ENCODE measurements around the gene EGFL6. TPM values are rescaled to one million over a fixed set of nuclear protein-coding genes. Genes with fewer than 3 reads are reported as not detected.

EGFL6 gene
- total and polyA plus RNA-seq, 8 donors = 25.9 to 88.3 (median 63.1) TPM

GRCh38 chrX:13597874-13598273 is 28.5 kb downstream of the EGFL6 start:
- Histone ChIP-seq H3K27ac (no peak overlapping the region), H3K27me3 (peaks cover 0 to 9% of the 10 kb centered on the region in 2 donors), H3K4me3 (no peak overlapping the region), H3K9me3 (no peaks in the 10 kb centered on the region), H3K4me1 (no peaks in the 10 kb centered on the region), H3K36me3 (no peaks in the 10 kb centered on the region)
- ATAC-seq (peak; percentile 33), DNase-seq (peak in 2 of 4 donors; percentile 3 to 20)
- intact Hi-C loops (cut with DNase I) = no loop called here
- TF ChIP-seq CTCF (IDR thresholded peaks at IDR 0.05) = no peak

DNA sequence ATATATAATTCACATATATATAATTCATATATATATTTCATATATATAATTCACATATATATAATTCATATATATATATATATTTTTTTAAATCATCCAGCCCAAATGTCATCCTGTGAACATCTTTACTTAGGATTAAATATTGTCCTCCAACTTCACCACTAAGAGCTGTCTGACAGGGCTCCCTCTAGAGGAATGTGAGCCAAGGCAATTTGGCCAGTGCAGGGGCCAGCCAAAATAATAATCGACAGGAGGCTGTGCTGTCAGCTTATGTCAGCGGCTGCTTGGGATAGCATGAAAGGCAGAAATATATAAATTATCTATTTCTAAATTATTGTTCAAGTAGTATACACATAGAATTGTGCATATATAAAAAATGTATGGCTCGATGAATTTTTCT is 29.5 kb downstream of the EGFL6 start:
- Histone ChIP-seq H3K4me1 (no peaks in the 10 kb centered on the region), H3K27ac (no peak overlapping the region), H3K9me3 (no peaks in the 10 kb centered on the region), H3K36me3 (no peaks in the 10 kb centered on the region), H3K27me3 (peaks cover 0 to 4% of the 10 kb centered on the region in 2 donors), H3K4me3 (no peak overlapping the region)
- no peak for TF ChIP-seq CTCF (IDR thresholded peaks at IDR 0.05)
- DNase-seq = no peak
- no peak for ATAC-seq
- intact Hi-C loops (cut with DNase I) = no loop called here

- Histone ChIP-seq H3K36me3 (no peaks in the 10 kb centered on the region), H3K27ac (no peak overlapping the region), H3K4me3 (no peak overlapping the region), H3K4me1 (no peaks in the 10 kb centered on the region), H3K9me3 (no peaks in the 10 kb centered on the region), H3K27me3 (peaks cover 0 to 4% of the 10 kb centered on the region in 2 donors)
- ATAC-seq (peak; percentile 51), DNase-seq (no peak)
- no peak for TF ChIP-seq CTCF (IDR thresholded peaks at IDR 0.05)
- intact Hi-C loops (cut with DNase I) = no loop called here
Observed at GRCh38 chrX:13599491-13599890, 30.1 kb downstream of the EGFL6 start.

DNA sequence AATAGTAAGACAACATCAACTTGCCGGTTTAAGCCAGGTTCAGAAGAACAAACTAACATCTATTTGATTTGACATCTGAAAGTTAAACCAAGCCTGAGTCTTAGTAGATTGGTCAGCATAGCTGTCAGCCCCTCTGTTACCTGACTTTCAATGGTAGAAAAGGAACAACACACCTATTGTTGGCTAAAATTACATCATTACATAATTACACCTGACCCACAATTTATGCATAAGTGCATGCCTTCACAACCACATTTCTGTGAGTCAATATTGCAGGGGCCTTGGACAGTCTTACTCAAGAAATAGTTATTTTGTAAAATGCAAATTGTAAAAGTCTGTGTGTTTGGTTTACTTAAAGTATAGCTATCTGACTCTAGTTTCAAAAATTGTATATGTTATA is 36.2 kb downstream of the EGFL6 start:
- no peak for TF ChIP-seq CTCF (IDR thresholded peaks at IDR 0.05)
- intact Hi-C loops (cut with DNase I) = no loop called here
- H3K4me1 ChIP-seq = no peaks in the 10 kb centered on the region
- H3K27me3 ChIP-seq = peaks cover 0 to 4% of the 10 kb centered on the region in 2 donors
- H3K27ac ChIP-seq = no peak overlapping the region
- no peaks in the 10 kb centered on the region for H3K36me3 ChIP-seq
- H3K9me3 ChIP-seq = no peaks in the 10 kb centered on the region
- DNase-seq (no peak), ATAC-seq (peak; percentile 18)
- H3K4me3 ChIP-seq = no peak overlapping the region

GRCh38 chrX:13607331-13607995 is 38.1 kb downstream of the EGFL6 start:
- H3K4me3 ChIP-seq = no peak overlapping the region
- no peaks in the 10 kb centered on the region for H3K36me3 ChIP-seq
- no peak for TF ChIP-seq CTCF (IDR thresholded peaks at IDR 0.05)
- intact Hi-C loops (cut with DNase I) = no loop called here
- H3K27ac ChIP-seq = no peak overlapping the region
- DNase-seq (no peak), ATAC-seq (no peak)
- no peaks in the 10 kb centered on the region for H3K9me3 ChIP-seq
- H3K27me3 ChIP-seq = no peaks in the 10 kb centered on the region
- no peaks in the 10 kb centered on the region for H3K4me1 ChIP-seq
